RCC 7860 (cell line): ENCODE data around the gene SDC1.

Source experiments
- DNase-seq: peaks from one replicate; pipeline ENCODE4 v3.0.0-alpha.2; 2015; ENCODE audit warnings: low spot score
- FAIRE-seq: peaks from 2 replicates; lab custom pipeline; 2012; peaks lifted over from hg19 to GRCh38; lab: Jason Lieb, UNC

The SDC1 gene

GRCh38 chr2:20173496-20174402, 51.2 kb downstream of the SDC1 start:
- no peak for DNase-seq
- FAIRE-seq: no peak

DNA sequence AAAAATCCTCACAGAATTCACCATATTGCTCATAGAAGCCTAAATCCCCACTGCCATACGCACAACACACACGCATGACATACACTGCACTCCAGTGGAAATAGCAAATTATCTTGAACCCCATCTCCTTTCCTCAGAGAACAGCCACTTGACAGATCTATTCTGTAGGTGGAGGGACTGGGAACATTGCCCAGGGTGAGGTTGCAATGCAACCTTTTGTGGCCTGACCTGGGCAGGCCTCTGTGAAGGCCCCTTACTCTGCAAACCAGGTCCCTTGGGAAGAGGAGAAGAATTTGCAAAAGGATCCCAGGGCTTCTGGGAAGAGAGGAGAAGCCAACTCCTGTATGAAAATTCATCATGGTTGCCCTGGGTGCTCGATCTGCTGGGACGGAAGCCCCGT, 51.9 kb downstream of the SDC1 start:
- FAIRE-seq (no peak), DNase-seq (no peak)

DNA sequence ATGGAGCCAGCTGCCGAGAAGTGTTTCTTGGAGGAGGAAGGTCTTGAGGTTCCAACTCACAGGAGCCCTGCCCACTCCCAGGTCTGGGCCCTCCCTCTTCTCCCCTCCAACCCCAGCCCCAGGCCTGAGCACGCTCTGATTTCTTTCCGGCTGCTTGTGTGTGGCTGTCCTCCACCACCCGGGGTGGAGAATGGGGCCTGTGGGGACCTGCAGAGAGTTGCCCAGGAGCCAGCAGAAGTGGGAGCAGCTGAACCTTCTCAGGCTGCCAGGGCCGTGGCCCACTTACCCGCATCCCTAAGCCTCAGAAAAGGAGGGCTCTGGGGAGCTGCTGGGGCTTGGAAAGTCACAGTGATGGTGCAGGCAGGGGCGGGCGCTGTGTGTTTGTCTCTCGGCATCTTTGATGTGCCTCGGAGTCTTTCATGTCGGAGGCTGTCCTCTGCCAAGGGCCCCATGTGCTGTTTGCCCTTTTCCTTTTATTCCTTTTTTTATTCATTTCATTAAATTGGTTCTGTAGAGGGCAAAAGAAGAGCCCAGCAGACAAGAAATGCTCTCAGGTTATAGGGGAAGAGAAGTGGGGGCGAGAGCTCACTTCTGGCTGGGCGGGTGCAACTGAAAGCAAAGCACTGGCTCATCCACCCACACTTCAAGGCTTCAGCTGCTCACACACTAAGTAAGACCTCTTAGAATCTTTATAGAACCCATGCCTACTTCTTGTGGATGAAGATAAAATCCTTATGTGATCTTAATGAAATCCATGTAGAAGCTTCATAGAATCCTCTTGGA, 52.5 kb downstream of the SDC1 start:
- FAIRE-seq (no peak), DNase-seq (no peak)

DNA sequence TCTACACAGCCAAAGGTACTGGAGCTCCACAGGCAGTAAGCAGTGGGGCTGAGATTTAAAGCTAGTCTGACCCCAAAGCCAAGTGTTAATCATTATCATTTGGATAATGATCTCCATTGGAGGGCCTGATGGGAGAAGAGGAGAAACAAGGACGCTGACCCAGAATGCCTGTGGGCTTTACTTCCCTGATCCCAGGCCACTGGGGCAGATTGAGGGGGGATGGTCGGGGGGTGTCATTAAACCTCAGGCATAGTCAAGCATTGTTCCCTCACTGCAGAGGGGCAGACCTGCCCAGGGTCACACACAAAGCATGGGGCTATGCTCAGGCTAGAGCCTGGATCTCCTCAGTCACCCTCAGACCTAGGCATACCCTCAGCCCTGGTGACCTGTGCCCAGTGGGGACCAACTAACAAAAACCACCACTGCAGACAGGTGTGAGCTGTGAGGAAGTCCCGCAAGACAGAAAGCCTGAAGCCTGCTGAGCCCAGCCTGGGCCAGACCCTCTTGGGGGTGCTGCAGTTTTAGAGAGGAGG, 53.4 kb downstream of the SDC1 start:
- no peak for FAIRE-seq
- no peak for DNase-seq

DNA sequence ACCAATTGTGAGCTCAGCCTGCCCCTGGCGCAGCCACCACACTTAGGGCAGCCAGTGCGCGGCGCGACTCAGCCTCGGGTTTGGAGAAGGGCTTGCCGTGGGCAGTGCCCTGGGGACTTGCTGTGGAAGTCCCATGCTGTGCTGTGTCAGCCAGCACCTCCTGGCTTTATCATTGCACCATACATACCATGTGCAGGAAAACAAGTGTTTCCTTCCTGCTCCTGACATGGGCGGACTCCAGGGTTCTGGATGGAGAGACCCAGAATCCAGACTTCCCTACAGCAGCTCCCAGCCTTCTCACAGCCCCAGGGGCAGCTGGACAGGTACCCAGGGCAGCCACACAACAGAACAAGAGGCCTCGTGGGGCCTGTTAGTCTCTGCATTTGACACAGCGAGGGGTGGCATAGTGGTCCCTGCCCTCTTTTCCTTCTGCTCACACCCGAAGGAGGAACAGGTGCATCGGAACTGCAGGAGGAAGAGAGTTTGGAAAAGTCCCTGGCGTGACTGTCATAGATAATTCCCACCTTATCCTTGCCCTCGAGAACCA, 54.2 kb downstream of the SDC1 start:
- FAIRE-seq: no peak

GRCh38 chr2:20169796-20170703, 54.9 kb downstream of the SDC1 start:
- no peak for DNase-seq
- no peak for FAIRE-seq

More for the DNA sequence above, 54.2 kb downstream of the SDC1 start:
- DNase-seq: no peak

DNA sequence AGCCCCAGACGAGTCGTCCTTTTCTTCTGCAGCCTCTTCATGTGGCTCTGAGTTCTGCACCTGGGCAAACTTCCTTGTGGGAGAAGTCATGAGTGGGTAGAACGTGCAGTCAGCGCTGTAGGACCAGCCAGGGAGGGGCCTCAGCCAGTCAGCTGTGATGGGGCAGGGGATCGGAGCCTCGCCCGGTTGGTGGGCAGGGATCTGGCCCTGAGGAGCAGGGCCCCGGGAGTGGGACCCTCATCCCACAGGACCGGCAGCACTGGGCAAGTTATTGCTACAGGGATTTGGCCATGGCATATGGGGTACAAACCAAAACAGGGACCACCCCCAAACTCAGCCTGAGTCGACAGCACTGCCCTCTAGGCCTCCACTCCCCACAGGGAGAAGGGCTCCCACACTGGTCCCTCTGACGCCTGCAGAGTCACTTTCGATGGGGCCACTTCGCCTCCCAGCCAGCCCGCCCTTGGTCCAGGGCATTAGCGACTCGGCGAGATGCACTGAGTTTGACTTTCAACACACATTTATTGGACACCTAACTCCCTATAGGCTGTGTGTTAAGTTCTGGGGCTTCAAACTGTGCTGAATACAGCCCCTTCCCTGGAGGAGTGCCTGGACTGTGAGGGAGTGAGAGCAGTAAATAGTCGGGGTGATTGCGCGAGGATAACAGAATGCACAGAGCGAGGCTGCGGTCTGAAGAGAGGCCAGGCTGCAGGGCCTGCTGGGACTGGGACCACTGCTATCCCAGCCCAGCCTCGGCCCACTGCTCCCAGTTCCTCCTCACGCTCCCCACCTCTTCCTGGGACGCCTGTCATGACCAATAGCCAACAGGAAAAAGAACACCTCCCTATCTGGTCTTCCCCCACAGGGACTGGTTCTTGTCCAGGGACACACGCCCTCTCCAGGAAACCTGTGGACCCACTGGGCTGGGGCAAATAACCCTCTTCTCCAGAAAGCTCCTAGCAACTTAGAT, 55.9 kb downstream of the SDC1 start:
- DNase-seq (no peak), FAIRE-seq (no peak)

DNA sequence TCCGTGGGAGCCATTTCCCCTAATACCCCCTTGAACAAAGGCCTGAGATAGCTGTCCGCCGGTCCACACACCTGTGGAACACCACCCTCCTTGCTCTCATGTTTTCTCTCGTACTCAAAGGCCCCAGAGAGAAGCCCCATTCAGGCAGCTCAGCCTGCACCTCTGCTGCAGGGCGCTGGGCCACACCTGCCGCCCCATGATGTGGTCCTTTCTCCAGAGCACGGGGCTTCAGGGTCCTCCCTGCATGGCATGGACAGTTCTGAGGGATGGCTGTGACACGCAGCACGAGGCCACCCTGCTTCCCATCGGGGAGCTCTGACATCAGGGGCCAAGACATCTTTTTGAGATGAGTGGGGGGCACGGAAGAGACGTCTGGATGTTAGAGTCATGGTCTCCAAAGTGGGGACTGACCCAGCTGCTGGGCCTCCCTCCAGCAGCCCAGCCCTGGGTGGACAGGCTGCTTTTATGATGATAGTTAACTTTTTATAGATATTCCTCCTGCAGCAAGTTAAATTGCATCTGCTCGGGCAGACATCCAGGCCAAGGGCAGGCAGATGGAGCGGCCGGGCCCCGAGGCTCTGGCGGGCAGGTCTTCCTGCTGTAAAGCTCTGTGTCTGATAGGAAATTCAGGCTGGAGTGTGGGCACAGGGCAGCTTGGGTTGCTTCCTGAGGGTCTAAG, 56.7 kb downstream of the SDC1 start:
- DNase-seq (no peak), FAIRE-seq (no peak)

- FAIRE-seq (no peak), DNase-seq (peak; percentile 29)
Observed at GRCh38 chr2:20167356-20167755, 57.6 kb downstream of the SDC1 start.

DNA sequence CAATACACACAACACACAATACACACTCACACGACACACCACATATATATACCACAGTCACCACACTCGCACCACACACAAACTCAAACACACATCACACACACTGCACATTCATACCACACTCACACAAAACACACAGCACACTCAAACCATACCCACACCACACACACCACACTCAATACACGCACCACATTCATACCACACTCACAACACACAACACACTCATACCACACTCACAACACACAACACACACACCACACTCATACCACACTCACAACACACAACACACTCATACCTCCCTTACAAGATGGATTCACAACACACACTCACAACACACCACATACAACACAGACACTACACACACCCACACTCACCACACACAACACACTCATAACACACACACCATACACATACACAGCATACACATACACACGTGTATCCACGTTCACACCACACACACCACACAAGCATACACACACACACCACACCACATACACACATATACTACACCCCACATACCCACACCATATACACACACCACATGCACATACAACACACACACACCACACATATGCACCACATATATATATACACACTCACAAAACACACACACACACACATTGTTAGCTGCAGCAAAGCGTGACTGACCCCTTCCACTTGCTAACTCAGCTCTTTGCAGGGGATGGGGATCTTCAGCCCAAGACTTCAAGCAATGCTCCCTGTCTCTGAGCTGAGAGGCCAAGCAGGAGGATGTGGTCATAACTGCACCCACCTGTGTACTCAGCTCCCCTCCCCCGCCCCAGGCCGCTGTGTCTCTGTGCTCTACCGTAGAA, 59.0 kb downstream of the SDC1 start:
- FAIRE-seq (no peak), DNase-seq (peak; percentile 61)

GRCh38 chr2:20164734-20165478, 60.0 kb downstream of the SDC1 start:
- DNase-seq (no peak), FAIRE-seq (no peak)

DNA sequence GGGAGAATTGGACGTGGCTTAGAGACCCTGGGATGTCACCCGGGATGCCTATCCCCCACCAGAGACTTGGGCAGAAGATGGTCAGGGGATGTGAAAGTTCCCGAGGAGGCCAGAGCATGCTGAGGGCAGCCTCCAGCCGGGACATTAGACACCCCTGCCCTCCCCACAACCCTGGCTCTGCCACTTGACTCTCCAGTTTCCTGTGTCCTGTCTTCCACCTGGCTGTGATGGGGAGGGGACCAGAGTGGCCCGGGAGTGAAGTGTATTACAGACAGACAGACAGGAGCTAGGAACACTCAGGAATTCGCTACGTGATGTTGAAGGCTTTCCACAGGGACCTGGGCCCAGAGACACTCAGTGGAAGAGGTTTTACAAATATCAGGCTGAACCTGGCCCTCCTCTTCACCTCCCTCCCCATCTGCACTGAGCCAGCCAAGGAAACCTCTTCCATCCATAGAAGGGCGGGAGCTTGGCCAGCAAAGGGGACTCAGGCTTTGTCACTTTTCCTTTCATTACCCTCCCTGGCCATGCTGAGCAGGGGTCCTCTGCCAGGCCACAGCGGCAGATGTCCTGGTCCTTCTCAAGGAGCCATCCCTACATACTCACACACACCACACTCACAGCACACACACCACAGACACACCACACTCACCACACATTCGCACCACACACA, 60.7 kb downstream of the SDC1 start:
- no peak for FAIRE-seq
- no peak for DNase-seq

- FAIRE-seq: no peak
- no peak for DNase-seq
Observed at GRCh38 chr2:20159411-20160070, 65.4 kb downstream of the SDC1 start.

DNA sequence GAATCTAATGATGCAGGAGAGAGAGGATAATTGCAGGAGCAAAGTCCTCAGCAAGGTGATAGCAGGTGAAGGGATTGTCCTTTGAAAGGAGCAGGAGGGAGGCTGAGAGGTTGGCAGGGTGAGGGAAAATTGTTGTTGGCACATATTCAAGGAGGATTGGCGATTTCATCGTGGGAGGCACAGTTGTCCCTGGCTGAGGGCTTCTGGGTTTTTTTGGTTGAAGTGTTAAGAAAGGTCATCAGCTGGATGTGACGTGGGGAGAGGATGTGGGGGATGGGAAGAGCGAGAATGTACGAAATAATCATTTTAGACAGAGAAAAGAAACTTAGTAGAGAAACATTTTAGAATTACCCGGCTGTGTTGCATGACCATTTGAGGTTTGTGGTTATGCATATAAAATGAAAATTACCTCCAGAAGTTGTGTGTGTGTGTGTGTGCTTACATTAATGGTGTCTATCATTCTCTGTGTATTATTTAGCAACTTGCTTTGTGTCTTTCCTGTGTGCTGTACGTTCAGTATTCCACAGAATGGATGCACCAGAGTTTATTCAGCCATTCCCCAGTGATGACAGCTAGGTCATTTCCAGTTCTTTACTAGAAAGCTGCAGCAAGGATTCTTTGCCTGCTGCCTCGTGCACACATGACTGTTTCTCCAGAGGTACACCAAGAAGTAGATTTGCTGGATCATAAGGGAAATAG, 67.6 kb downstream of the SDC1 start:
- FAIRE-seq (no peak), DNase-seq (no peak)

DNA sequence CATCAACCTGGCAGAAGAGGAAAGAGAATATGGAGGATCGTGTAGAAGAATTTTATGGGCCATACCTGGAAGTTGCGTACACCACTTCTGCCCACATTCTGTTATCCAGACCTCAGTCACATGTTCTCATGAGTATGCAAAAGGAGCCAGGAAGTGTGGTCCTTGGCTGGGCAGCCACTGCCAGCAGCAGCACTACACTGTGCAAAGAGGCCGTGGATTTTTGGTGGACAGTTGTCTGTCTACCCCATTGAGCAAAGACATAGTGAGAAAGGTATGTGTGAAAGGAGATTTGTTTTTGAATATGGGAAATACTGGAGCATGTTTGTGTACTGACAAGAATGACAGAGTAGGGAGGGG, 68.1 kb downstream of the SDC1 start:
- no peak for DNase-seq
- FAIRE-seq: no peak
